SK-N-SH (cell line): ENCODE measurements around the gene ZBTB47. TPM values are rescaled to one million over a fixed set of nuclear protein-coding genes. Genes with fewer than 3 reads are reported as not detected.

Experiments
- CTCF ChIA-PET: fragments of 300-600, 350-600 bp; formaldehyde crosslinking; extraction: SDS; loops from one replicate; lab custom pipeline; 2021; lab: Yijun Ruan, JAX
- POLR2A ChIA-PET: fragments of 350-600 bp; sonication (Branson Sonifier 250); formaldehyde crosslinking; extraction: SDS; loops from one replicate; lab custom pipeline; 2020; ENCODE audit warnings: antibody characterized with exemption, inconsistent platforms; lab: Yijun Ruan, JAX
- DNase-seq: peaks from one replicate; pipeline ENCODE4 v3.0.0; 2012
- H2AFZ ChIP-seq: fragments of 200-600 bp; sonication (generic); 2 replicates; pipeline ENCODE4 v1.8.1; 2016; ENCODE audit warnings: antibody characterized with exemption, mild to moderate bottlenecking, low read depth
- H3F3A ChIP-seq: fragments of 200-600 bp; sonication (generic); replicated peaks from 2 replicates; pipeline ENCODE3; 2016; ENCODE audit warnings: antibody characterized with exemption, mild to moderate bottlenecking; ENCODE audit not compliant: insufficient read depth
- H3K27ac ChIP-seq, 2 experiments: fragments of 200-500 bp in 1 of 2; fragments of 200-600 bp in 1 of 2; sonication (Bioruptor generic) in 1 of 2; sonication (generic), shearing (Covaris generic) in 1 of 2; 2 replicates each; pipeline versions ENCODE4 v1.5.1 to v1.6.1; 2014 to 2016; ENCODE audit warnings: low read depth in 2 of 2, inconsistent platforms in 1 of 2, low read length in 1 of 2, mild to moderate bottlenecking in 1 of 2, mixed read lengths in 1 of 2
- H3K27me3 ChIP-seq: fragments of 200-600 bp; sonication (generic), shearing (Covaris generic); 2 replicates; pipeline ENCODE4 v1.6.1; 2016; ENCODE audit warnings: mixed run types; ENCODE audit not compliant: insufficient read depth
- H3K36me3 ChIP-seq, 2 experiments: fragments of 200-500 bp in 1 of 2; fragments of 200-600 bp in 1 of 2; sonication (Bioruptor generic) in 1 of 2; sonication (generic) in 1 of 2; replicated peaks in 1 of 2; 2 replicates each; pipeline versions ENCODE3 to v1.5.1; 2014 to 2016; ENCODE audit warnings: low read length in 1 of 2, mild to moderate bottlenecking in 1 of 2; ENCODE audit not compliant: insufficient read depth in 2 of 2, control insufficient read depth in 1 of 2
- H3K4me1 ChIP-seq, 2 experiments: fragments of 200-500 bp in 1 of 2; fragments of 200-600 bp in 1 of 2; sonication (Bioruptor generic) in 1 of 2; sonication (generic), shearing (Covaris generic) in 1 of 2; 2 replicates each; pipeline versions ENCODE4 v1.5.1 to v1.6.1; 2014 to 2016; ENCODE audit warnings: low read depth in 1 of 2, low read length in 1 of 2, mixed run types in 1 of 2; ENCODE audit not compliant: insufficient read depth in 2 of 2, control insufficient read depth in 1 of 2
- H3K4me2 ChIP-seq: fragments of 200-600 bp; sonication (generic), shearing (Covaris generic); 2 replicates; pipeline ENCODE4 v1.6.1; 2017; ENCODE audit warnings: mixed run types
- H3K4me3 ChIP-seq, 2 experiments: fragments of 200-500 bp in 1 of 2; fragments of 200-600 bp in 1 of 2; sonication (Bioruptor generic) in 1 of 2; sonication (generic), shearing (Covaris generic) in 1 of 2; 2 replicates each; pipeline versions ENCODE4 v1.5.1 to v1.8.1; 2014 to 2016; ENCODE audit warnings: low read depth in 2 of 2, inconsistent platforms in 1 of 2, low read length in 1 of 2, mild to moderate bottlenecking in 1 of 2, mixed read lengths in 1 of 2, moderate library complexity in 1 of 2
- H3K79me2 ChIP-seq: fragments of 200-600 bp; sonication (generic); 2 replicates; pipeline ENCODE4 v1.8.1; 2017; ENCODE audit warnings: mild to moderate bottlenecking; ENCODE audit not compliant: insufficient read depth
- H3K9ac ChIP-seq: fragments of 200-600 bp; sonication (generic); 2 replicates; pipeline ENCODE4 v1.6.1; 2017; ENCODE audit warnings: mixed run types
- H3K9me2 ChIP-seq: fragments of 200-600 bp; sonication (generic); 2 replicates; pipeline ENCODE4 v1.6.1; 2017; ENCODE audit warnings: mixed run types
- H3K9me3 ChIP-seq: fragments of 200-600 bp; sonication (generic); 2 replicates; pipeline ENCODE4 v1.6.1; 2017; ENCODE audit warnings: mixed run types, mild to moderate bottlenecking, moderate library complexity
- H4K20me1 ChIP-seq: fragments of 200-600 bp; sonication (generic); 2 replicates; pipeline ENCODE4 v1.6.1; 2017; ENCODE audit warnings: mild to moderate bottlenecking, mixed run types; ENCODE audit not compliant: insufficient read depth
- FOXJ3 ChIP-seq: sonication (generic); formaldehyde crosslinking; IDR thresholded peaks from 2 replicates; pipeline ENCODE4 v1.5.1; 2020; ENCODE audit warnings: mild to moderate bottlenecking, missing genetic modification reagents
- FOXM1 ChIP-seq: IDR thresholded peaks from 2 replicates; pipeline ENCODE4 v1.4.0; 2012; ENCODE audit warnings: low read depth, mild to moderate bottlenecking
- NRF1 ChIP-seq: IDR thresholded peaks from 2 replicates; pipeline ENCODE4 v1.6.1; 2012; ENCODE audit warnings: low read depth, mild to moderate bottlenecking, low read length
- RXRA ChIP-seq: IDR thresholded peaks from 2 replicates; pipeline ENCODE4 v1.4.0; 2012; ENCODE audit warnings: low read depth, mild to moderate bottlenecking, borderline replicate concordance
- SMC3 ChIP-seq: IDR thresholded peaks from 2 replicates; pipeline ENCODE4 v1.6.1; 2012; ENCODE audit warnings: low read depth, low read length, improper control_type of control experiment
- TAF1 ChIP-seq: IDR thresholded peaks from 2 replicates; pipeline ENCODE4 v1.6.1; 2012; ENCODE audit warnings: low read depth, mild to moderate bottlenecking, low read length, moderate library complexity, borderline replicate concordance
- TCF12 ChIP-seq: IDR thresholded peaks from 2 replicates; pipeline ENCODE4 v1.4.0; 2012
- TEAD4 ChIP-seq: IDR thresholded peaks from 2 replicates; pipeline ENCODE4 v1.4.0; 2012; ENCODE audit warnings: mild to moderate bottlenecking, borderline replicate concordance; ENCODE audit not compliant: insufficient read depth
- ZBTB33 ChIP-seq: IDR thresholded peaks from 2 replicates; pipeline ENCODE4 v1.4.0; 2012; ENCODE audit warnings: low read depth, borderline replicate concordance
- WGBS: methylation state at CpG from one replicate; pipeline ENCODE4 v1.1.6; 2017; ENCODE audit warnings: low lambda C conversion rate; 5-methylcytosine and 5-hydroxymethylcytosine counted together
- polyA plus RNA-seq, 3 experiments: library from polyadenylated mRNA; depleted of rRNA; stranded (reverse); fragments of >200 nt; gene quantifications; 2 replicates each; pipeline ENCODE4 v1.2.3, GENCODE V29; 2012
- TF ChIP-seq, protein P1 (sequence below): fragments of 150-350 bp; IDR thresholded peaks from 2 replicates; pipeline ENCODE4 v1.6.1; 2016; ENCODE audit warnings: mild to moderate bottlenecking, low read depth, low read length

ZBTB47 gene
- polyA plus RNA-seq, 1 of the 3 experiments (the other 2 are of a cell fraction) = 9.9 TPM

- POLR2A ChIA-PET = no interaction called here
Measured at GRCh38 chr3:42703695-42704025, 50.2 kb downstream of the ZBTB47 start.

DNA sequence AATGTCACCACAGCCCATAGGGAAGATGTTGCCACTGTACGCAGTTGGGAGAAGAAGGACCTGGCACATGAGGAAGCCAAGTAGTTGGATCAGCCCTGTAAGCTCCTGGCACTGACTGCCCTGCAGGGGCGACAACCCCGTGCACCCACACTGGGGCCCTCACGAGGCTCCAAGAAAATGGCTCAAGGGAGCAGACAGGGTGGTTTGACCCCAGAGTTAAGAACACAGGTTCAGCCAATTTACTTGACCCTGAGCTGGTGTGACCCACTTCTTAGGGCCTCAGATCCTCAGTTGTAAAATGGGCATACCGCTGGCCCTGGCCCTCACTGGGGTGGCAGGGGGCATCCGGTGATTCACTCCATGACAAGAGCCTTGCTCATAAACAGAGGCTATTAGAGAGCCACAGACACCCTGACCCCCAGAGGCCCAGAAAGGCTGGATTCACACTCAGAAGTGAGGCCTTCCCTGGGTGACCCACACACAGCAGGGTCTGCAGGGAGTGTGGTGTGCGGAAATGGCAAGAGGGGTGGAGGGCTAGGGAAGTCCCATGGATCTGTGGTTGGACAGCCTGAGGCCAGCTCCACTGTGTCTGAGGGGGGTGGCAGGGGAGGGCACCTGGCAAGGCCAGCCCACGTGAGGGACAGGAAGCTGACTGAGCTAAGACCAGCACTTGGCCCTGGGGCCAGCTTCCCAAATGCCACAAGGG is 50.8 kb downstream of the ZBTB47 start:
- 0 out of 2 replicates have a peak, but pooled peaks cover 4% of the 10 kb centered on the region for H3K27me3 ChIP-seq
- no peak overlapping the region for H3K9ac ChIP-seq
- H3K36me3 ChIP-seq = no peaks in the 10 kb centered on the region
- peak; percentile 28 for DNase-seq
- TF ChIP-seq RXRA (no peak), SMC3 (no peak)
- TF ChIP-seq, protein P1, sequence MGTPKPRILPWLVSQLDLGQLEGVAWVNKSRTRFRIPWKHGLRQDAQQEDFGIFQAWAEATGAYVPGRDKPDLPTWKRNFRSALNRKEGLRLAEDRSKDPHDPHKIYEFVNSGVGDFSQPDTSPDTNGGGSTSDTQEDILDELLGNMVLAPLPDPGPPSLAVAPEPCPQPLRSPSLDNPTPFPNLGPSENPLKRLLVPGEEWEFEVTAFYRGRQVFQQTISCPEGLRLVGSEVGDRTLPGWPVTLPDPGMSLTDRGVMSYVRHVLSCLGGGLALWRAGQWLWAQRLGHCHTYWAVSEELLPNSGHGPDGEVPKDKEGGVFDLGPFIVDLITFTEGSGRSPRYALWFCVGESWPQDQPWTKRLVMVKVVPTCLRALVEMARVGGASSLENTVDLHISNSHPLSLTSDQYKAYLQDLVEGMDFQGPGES = no peak
- H3K27ac ChIP-seq = no peak overlapping the region
- ChIA-PET CTCF (interaction anchor here (0.7 to 2.1 kb wide), 2 partner anchors 40 to 136 kb away, joined by 3 to 6 read pairs; no protein-coding TSS in a partner anchor), POLR2A (no interaction called here)
- H3K79me2 ChIP-seq = no peaks in the 10 kb centered on the region
- no peak overlapping the region for H2AFZ ChIP-seq
- H3K9me3 ChIP-seq = no peaks in the 10 kb centered on the region
- no peaks in the 10 kb centered on the region for H3F3A ChIP-seq
- WGBS = 90% methylated on average over 2 of the region's 8 CpGs
- no peak overlapping the region for H3K4me2 ChIP-seq
- H4K20me1 ChIP-seq = no peaks in the 10 kb centered on the region
- no peak overlapping the region for H3K4me3 ChIP-seq
- H3K4me1 ChIP-seq = no peaks in the 10 kb centered on the region; a peak in 1 of 4 replicates
- no peaks in the 10 kb centered on the region for H3K9me2 ChIP-seq

More at GRCh38 chr3:42703695-42704025, 50.2 kb downstream of the ZBTB47 start:
- no peaks in the 10 kb centered on the region; a peak in 1 of 4 replicates for H3K4me1 ChIP-seq
- no peaks in the 10 kb centered on the region for H3K79me2 ChIP-seq
- CTCF ChIA-PET = interaction anchor here (2.1 kb wide), 1 partner anchor 41 kb away, joined by 6 read pairs; no protein-coding TSS in a partner anchor
- no peak overlapping the region for H2AFZ ChIP-seq
- DNase-seq = no peak
- H3K4me2 ChIP-seq = no peak overlapping the region
- H3F3A ChIP-seq = no peaks in the 10 kb centered on the region
- H3K27ac ChIP-seq = no peak overlapping the region
- H3K4me3 ChIP-seq = no peak overlapping the region
- H3K9me3 ChIP-seq = no peaks in the 10 kb centered on the region
- H3K27me3 ChIP-seq = 0 out of 2 replicates have a peak, but pooled peaks cover 4% of the 10 kb centered on the region
- WGBS = 28% methylated on average over 4 of the region's 5 CpGs
- no peaks in the 10 kb centered on the region for H3K36me3 ChIP-seq
- TF ChIP-seq TCF12 = no peak
- TF ChIP-seq TAF1 = no peak
- no peak for TF ChIP-seq FOXJ3 (CRISPR knock-in tag)
- no peak for TF ChIP-seq FOXM1
- no peak for TF ChIP-seq TEAD4
- TF ChIP-seq RXRA = no peak
- no peak for TF ChIP-seq NRF1
- no peak for TF ChIP-seq ZBTB33
- TF ChIP-seq, all 33 proteins: peak for 0
- H3K9ac ChIP-seq = no peak overlapping the region
- no peaks in the 10 kb centered on the region for H4K20me1 ChIP-seq
- no peaks in the 10 kb centered on the region for H3K9me2 ChIP-seq
